Umbilical cord (tissue), 2 donors: Measurements from ENCODE around the gene BDH1. TPM values are rescaled to one million over a fixed set of nuclear protein-coding genes. Genes with fewer than 3 reads are reported as not detected.
A peak's percentile ranks its signal among the peaks of the same experiment; 100 is the strongest.
"Not testable (repeated sequence)": the region's sequence is repeated elsewhere in the genome, so short reads cannot be mapped to it uniquely, and the experiment has no call there.

Source experiments
- DNase-seq: peaks from one replicate; pipeline ENCODE4 v3.0.0-alpha.2; 2015; ENCODE audit warnings: low spot score
- total RNA-seq: library from RNA; depleted of rRNA; stranded (reverse); fragments of >200 nt; gene quantifications from one replicate; pipeline ENCODE4 v1.2.3, GENCODE V29; 2014; ENCODE audit warnings: low replicate concordance; ENCODE audit not compliant: insufficient read depth

Gene BDH1, protein sequence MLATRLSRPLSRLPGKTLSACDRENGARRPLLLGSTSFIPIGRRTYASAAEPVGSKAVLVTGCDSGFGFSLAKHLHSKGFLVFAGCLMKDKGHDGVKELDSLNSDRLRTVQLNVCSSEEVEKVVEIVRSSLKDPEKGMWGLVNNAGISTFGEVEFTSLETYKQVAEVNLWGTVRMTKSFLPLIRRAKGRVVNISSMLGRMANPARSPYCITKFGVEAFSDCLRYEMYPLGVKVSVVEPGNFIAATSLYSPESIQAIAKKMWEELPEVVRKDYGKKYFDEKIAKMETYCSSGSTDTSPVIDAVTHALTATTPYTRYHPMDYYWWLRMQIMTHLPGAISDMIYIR
- total RNA-seq, result 7.2 TPM

DNA sequence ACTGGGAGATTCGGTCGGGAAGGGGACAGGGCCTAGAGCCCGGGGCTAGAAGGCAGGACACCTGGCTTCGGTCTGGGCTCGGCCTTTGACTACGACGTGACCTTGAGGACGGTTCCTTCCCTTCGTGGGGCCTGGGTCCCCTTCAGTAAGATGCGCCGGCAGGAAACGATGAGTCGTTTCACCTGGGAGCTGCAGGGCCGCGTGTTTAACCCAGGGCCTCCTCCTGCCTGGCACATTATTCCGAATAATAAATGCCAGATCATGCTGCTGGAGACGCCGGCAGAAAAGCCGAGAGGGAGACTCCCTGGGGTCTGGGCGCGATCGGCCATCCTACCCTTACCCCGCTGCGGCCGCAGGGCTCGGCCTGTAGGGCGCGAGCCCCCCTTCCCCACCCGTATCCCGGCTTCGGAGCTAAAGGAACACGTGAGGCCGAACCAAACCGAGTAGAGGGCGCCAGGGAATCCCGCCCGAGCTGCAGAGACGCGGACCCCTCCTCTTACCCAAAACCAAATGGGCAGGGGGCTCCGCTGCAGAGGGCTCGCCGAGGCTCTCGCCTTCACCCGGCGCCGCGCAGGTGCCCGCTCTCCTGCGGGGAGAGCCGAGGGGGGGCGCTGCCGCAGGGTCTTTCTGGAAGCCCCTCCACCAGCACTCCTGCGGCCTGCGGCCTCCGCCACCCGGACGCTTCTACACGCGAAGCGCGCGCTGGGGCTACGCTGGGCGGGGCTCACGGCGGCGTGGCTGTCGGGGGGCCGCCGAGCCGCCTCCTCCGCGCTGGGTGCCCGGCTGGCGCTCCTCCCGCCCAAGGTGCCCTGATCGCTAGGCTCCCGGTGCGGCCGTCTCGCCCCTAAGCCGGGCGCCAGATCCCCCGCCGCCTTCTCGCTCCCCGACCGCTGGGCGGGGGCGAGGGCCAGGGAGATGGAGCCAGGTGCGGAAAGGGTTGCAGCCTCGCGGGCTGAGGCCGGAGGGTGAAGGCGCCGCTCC lies at the start of gene BDH1:
TSS of gene BDH1 (minus strand) at position 688 of the 981 bp plus-strand sequence. CDS start 9,525 bp downstream, outside the sequence.
- DNase-seq, result no peak

DNA sequence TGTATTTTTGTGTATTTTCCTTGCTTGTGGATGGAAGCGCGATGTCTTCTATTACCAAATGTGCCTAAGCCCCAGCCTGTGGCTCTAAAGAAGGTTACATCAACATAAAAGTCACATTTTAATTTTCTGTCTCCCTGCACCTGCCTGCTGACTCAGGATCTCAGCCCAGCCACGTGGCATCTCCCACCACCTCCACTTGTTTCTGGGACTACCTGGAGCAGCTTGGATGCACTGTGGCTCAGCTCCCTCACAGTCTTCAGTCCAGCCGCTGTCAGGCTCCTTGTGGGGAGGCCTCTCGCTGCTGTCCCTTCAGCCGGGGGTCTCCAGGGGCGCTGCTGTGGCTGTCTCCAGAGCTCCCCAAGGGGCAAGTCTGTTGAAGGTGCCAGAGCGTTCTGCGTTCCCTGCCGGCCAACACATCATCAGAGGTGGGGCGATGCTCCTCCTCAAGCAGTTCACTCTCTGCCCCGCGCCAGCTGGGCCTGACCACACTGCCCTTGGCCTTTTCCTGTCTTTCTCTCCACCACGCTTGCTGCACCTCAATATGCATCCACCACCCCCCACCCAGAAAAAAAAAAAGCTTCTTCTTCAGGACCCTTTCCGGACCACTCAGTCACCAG lies 47.7 kb upstream of the BDH1 start:
- no peak for DNase-seq

DNA sequence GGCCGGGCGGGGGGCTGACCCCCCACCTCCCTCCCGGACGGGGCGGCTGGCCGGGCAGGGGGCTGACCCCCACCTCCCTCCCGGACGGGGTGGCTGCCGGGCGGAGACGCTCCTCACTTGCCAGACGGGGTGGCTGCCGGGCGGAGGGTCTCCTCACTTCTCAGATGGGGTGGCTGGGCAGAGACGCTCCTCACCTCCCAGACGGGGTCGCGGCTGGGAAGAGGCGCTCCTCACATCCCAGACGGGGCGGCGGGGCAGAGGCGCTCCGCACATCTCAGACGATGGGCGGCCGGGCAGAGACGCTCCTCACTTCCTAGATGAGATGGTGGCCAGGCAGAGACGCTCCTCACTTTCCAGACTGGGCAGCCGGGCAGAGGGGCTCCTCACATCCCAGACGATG lies 46.6 kb upstream of the BDH1 start:
- not testable (repeated sequence) for DNase-seq

DNA sequence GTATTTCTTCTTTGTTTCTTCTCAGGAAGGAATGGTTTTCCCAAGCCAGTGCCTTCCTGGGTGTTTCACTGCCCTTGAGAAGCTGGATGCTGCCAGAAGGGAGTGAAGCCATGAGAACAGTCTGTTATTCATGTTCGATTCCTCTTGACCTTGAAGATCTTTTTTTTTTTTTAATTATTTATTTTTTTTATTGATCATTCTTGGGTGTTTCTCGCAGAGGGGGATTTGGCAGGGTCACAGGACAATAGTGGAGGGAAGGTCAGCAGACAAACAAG lies 45.7 kb upstream of the BDH1 start:
- not testable (repeated sequence) for DNase-seq

DNA sequence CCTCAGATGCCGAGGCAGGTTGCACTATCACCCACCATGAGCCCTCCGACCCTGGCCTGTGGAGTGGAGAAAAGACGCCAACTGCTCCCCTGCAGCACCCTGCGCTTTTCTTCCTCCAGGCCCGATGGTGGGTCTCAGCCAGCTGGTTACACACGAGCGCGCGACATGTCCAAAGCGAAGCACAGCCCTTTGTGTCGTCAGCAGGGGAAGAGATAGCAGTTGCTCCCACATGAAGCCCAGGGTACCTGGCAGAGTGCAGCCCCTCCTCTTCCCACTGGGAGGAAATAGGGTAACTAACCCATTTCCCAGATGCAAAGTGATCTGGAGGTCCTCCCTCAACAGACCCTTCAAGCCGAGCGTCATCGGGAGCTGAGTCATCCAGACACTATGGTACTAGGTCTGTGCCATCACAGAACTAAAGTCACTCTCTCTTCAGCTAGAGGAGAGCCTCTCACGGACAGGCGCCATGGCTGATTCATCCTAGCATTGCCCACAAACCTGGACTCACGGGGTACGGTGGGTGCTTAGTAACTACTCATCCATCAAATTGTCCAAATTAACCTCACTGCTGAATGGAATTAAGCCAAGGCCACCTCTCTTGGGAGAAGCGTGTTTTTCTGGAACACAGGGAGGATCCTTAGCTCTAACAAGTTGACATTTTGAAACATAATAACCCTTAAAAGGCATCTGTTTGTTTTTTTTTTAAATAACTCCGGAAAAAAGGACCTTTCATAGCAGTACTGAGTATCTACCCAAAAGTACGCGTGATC lies 45.2 kb upstream of the BDH1 start:
- DNase-seq, result no peak

DNA sequence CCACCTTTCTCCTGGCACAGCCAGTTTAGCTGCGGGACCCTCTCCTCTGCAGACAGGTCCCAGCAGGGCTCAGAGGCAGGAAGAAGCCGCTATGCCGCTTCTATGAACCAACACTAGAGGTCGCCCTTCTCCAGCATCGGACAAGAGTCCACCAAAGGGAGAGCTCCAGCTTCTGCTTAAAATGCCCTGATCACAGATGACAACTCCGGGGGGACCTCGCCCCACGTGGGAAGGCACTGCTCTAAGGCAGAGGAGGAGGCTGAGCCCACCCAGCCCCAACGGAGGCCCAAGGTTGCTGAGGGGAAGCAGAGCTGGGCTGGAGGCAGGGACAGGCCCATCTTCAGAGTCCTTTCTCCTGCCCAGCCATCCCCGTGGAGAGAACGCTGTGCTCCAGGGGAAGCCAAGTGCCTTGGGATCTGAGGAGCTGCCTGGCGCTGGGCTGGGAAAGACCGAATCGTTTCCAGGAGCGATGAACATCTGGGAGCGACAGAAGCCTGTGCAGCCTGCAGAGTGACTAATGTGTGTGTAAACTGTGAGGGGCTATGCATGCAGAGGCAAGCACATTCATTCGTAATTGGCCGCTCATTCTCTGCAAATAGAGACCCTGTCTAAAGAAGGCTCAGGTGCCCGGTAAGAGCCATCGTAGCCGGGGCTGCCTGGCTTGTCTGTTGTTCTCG lies 43.5 kb upstream of the BDH1 start:
- DNase-seq, result peak; percentile 75

DNA sequence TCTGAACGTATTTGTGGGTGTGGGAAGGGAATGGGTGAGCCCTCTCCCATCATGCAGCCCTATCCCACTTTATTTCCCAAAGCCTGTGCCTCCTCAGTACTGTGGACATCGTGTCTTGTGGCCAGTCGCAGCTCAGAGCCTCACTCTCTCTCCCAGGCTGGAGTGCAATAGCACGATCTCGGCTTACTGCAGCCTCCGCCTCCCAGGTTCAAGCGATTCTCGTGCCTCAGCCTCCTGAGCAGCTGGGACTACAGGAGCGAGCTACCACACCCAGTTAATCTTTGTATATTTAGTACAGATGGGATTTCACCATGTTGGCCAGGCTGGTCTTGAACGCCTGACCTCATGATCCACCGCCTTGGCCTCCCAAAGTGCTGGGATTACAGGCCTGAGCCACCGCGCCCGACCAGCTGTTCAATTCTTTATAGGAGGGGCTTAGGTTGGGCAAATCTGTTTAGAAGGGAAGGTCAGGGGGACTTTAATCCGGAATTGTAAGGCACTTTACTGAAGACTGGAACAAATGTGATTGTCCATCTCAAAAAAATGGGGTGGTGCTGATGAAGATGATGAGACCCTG lies 42.7 kb upstream of the BDH1 start:
- DNase-seq, result no peak

DNA sequence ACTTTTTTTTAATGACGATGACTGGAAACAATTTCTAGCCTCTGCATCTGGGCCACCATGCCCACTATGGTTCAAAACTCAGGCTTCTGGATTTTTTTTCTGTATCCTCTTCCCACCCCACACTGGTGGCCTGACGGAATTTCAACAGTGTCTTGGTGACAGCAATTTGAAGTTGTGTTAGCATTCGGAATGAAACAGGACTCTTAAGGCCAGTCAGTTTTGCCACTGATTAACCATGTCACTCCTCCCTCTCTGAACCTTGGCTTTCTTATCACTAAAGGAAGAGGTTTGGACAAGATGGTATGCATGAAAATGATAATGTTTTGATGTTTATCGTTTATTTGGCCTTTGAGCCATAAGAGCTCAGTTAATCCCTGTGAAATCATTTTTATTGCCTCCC lies 41.6 kb upstream of the BDH1 start:
- DNase-seq, result no peak

DNA sequence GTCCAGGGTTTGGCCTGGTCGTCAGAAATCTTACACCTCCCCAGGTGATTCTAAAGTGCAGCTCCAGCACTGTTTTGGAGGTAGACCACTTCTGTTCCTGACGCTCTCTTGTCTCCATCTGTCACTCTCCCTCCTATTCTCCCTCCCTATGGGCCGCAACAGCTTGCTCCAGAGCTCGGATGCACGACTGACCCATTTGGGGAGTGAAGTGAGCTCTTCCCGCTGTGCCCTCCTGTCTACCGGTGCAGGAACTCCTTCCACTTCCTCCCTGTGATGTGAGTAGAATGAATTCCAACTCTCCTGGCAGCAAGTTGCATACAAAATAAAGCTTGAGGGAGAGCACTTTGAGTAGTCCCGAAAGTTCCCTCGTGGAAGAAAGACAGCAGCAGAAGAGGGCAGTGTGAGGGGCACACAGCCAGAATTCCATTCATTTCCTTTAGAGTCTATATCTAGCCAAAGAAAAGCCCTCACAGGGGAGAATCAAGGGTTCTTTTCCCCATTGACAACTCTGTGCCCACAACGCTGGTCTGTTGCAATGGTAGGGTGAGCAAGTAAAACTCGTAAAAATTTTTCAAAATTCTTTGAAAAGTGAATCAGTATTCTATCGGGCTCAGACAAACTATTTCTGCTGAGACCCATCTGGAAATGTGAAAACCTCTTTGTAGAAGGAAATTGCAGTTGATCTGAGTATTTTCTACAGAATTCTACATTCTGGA lies 39.9 kb upstream of the BDH1 start:
- DNase-seq, result no peak

DNA sequence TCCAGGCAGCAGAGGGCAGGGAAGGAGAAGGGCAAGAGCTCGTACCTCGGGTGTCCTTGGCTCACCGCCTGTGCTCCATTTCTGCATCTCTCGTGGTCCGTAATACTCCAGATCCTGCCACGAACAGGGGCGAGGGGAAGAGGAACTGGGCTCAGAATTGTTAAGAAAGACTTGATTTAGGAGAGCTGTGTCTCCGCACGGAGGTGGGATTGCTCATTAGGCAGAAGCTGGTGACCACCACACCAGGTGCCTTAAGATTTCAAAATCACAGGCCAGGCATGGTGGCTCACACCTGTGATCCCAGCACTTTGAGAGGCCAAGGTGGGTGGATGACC lies 37.2 kb upstream of the BDH1 start:
- DNase-seq, result no peak

DNA sequence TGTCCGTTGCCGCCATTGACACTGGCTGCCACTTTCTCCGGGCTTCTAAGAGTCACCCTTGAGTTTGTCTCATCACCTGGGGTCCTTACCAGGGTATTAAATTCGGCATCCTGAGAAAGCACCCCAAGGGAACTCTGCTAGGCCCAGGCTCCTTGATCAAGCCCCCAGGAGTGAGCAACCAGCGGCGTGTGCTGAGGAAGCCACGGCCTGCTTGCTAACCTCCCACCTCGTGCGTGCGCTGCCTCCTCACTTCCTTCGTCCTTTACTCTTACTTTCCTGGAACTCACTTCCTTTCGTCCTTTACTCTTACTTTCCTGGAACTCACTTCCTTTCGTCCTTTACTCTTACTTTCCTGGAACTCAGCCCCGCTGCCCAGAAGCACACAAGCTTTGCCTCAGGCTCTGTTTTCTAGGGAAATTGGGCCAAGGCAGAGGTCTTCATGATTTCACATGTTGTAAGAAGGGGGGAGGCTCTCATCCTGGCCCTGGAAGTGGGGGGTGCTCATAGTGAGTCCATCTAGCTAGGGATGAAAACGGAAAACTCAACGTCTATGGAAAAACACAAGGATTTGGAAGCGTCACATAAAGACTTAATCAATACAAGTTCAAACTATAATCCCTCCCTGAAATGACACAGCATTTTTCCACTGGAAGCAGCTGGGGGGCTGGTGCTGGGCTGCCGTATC lies 36.7 kb upstream of the BDH1 start:
- DNase-seq, result no peak

DNA sequence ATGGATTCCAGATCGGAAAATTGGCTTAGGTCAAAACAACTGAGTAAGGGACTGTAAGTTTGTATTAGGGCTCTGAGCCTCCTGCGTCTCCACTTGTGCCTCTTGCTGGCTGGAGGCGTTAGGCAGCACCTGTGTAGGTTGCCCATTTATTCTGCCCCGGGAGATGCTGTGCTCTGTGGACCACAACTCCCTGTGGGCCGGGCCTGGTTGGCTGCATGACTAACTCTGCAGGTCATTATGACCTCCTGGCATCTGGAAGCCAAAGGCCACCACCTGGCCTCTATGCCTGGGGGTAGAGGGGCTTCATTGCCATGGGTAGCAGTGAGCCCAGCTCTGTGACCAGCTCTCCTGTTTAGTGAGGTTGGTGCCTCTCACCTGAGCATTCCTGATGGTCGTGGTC lies 36.0 kb upstream of the BDH1 start:
- DNase-seq, result no peak

DNA sequence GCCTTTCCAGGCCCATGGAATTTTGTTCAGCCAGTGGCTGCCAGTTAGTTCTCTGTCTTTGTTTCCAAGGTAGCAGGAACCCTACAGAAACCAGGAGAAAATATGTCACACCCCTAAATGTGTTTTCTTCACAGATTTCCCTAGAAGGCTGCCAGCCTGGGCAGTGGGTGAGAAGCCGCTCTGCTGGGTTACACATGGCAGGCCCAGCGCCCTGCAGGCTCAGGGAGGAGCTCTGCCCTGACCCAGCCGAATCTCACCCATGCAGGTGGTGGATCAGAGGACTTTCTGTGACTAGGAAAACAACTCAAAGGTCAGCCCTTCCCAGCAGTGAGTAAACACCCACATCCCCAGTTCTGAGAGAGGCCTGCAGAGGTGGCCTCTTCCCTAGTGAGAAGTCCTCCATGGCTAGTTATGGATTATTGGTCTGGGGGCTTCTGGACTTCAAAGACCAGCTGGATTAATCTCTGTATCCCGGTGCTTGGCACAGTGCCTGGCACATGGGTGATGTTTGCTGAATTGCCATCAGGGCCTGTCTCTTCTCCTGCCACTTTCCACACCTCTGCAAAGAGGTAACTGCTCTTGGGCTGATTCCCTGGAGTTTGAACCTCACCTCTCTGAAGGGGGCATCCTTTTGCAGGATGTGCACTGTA lies 34.7 kb upstream of the BDH1 start:
- DNase-seq, result no peak

DNA sequence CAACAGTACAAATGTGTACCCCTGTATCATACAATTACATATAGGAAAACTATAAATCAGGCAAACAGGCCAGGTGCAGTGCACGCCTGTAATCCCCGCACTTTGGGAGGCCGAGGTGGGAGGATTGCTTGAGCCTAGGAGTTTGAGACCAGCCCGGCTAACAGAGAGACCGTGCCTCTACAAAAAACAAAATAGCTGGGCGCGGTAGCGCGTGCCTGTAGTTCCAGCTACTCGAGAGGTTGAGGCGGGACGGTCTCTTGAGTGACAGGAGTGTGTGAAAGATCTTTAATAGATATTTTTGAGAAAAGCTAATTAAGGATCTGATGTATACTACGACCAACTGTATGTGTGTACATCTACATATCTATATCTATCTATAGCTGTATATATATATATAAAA lies 33.8 kb upstream of the BDH1 start:
- no peak for DNase-seq

DNA sequence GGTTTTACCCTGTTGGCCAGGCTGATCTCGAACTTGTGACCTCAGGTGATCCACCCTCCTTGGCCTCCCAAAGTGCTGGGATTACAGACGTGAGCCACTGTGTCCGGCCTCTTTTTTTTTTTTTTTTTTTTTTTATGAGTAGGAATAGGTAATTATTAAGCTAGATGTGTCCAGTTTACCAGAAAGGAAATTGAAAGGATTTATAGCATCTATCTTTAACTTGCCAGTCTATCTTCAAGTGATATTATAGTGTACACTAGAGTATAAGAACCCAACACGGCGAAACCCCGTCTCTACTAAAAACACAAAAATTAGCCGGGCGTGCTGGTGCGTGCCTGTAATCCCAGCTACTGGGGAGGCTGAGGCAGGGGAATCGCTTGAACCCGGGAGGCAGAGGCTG lies 31.0 kb upstream of the BDH1 start:
- not testable (repeated sequence) for DNase-seq

DNA sequence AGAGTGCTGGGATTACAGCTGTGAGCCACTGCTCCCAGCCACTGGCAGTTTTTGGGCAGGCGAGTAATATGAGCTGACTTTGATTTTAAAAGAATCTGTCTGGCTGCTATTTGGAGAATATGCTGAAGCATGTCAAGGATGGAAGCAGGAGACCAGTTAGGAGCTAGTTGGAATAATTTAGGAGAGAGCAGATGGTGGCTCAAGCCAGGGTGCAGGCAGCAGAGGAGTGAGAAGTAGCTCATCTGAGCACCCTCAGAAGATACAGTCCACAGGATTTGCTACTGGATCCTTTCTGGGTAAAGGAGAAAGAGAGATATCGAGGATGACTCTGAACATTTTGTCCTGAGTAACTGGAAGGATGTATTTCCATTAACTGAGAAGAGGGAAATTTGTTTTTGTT lies 30.4 kb upstream of the BDH1 start:
- DNase-seq, result no peak

DNA sequence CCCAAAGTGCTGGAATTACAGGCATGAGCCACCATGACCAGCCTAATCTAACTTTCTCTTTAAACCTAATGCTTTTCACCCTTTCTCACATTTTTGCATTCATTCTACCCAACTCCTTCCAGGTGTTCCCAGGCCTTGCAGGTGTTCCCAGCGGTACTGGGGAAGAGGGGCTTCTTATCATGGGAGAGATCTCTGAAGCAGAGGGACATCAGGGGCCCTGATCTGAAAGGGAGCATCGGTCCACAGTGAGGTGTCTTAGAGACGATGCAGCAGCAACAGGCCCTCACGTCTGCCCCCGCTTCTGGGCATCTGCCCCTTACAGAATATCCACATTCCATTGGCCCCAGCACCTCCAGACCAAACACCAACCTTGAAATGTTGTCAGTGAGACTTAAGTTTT lies 29.0 kb upstream of the BDH1 start:
- DNase-seq, result no peak

DNA sequence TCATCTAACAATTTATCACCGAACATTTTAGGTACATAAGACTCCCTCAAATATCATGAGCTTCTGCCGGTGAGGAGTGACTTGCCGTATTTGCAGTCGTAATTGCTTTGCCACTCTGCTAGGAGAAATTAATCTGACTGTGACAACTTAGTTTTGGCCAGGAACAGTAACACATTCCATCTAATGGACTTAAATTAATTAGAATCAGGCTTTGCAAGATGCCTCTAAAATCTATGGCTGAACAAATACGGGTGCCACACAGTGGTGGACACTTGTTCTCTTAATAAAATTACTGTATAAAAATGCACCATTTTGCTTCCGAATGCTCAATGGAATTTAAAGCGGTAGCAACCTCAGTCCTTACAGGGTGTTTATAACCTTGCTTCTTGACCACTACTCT lies 27.6 kb upstream of the BDH1 start:
- no peak for DNase-seq

DNA sequence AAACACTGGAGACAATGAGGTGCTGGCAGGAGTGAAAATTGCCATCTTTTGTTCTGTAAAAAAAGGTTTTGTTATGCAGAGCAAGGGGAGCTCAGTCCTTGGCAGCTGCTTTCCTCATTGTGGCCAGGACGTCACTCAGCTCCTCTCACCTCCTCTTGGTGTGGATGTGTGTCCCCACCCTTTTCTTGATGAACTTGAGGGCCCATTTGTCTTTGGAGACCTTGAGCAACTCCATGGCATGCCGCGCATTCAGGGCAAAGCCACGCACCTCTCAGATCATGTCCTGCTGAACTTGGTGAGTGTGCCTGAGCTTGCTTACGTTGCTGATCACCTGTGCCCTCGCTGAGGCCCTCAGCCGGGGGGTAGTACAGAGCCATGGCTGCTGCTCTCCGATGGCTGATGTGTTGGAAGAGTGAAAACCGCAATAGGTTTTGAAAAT lies 24.5 kb upstream of the BDH1 start:
- DNase-seq, result no peak
